Liver (tissue), 9 donors: Measurements from ENCODE around the gene ENAM. TPM values are rescaled to one million over a fixed set of nuclear protein-coding genes. Genes with fewer than 3 reads are reported as not detected.

Experiments used
- DNase-seq: peaks from one replicate; pipeline ENCODE4 v3.0.0-alpha.2; 2017; ENCODE audit warnings: low spot score
- H3K27ac ChIP-seq, 2 donors: one replicate each; pipeline ENCODE4 v1.7.0; 2013; ENCODE audit warnings: inconsistent platforms in 2 of 2, low read length in 2 of 2, control low read depth in 1 of 2, low read depth in 1 of 2, mild to moderate bottlenecking in 1 of 2
- H3K27me3 ChIP-seq, 4 donors: one replicate each; pipeline versions ENCODE4 v1.6.1 to v1.7.0; 2013; ENCODE audit warnings: low read length in 3 of 4, inconsistent platforms in 1 of 4, mild to moderate bottlenecking in 1 of 4, moderate library complexity in 1 of 4; ENCODE audit not compliant: control insufficient read depth in 4 of 4, insufficient read depth in 4 of 4
- H3K36me3 ChIP-seq, 4 donors: one replicate each; pipeline versions ENCODE4 v1.6.1 to v1.7.0; 2013; ENCODE audit warnings: low read length in 3 of 4, mild to moderate bottlenecking in 3 of 4, low read depth in 1 of 4, moderate library complexity in 1 of 4; ENCODE audit not compliant: control insufficient read depth in 4 of 4, insufficient read depth in 3 of 4
- H3K4me1 ChIP-seq, 4 donors: one replicate each; pipeline versions ENCODE4 v1.6.1 to v1.7.0; 2013; ENCODE audit warnings: low read length in 3 of 4, mild to moderate bottlenecking in 3 of 4, moderate library complexity in 1 of 4; ENCODE audit not compliant: control insufficient read depth in 4 of 4, insufficient read depth in 4 of 4
- H3K4me3 ChIP-seq, 3 donors: one replicate each; pipeline versions ENCODE4 v1.6.1 to v1.7.0; 2013; ENCODE audit warnings: low read length in 3 of 3, control low read depth in 1 of 3, low read depth in 1 of 3, mild to moderate bottlenecking in 1 of 3
- H3K9ac ChIP-seq, 2 donors: one replicate each; pipeline ENCODE4 v1.7.0; 2013; ENCODE audit warnings: low read length in 2 of 2, mild to moderate bottlenecking in 2 of 2, moderate library complexity in 2 of 2, control low read depth in 1 of 2, low read depth in 1 of 2
- H3K9me3 ChIP-seq, 4 donors: one replicate each; pipeline versions ENCODE4 v1.6.1 to v1.7.0; 2013; ENCODE audit warnings: low read length in 3 of 4; ENCODE audit not compliant: control insufficient read depth in 4 of 4
- EGR1 ChIP-seq, 2 donors: IDR thresholded peaks; 2 replicates each; pipeline ENCODE4 v1.6.1; 2016 to 2018; ENCODE audit warnings: antibody characterized with exemption in 2 of 2, low read depth in 2 of 2
- FOXA1 ChIP-seq: IDR thresholded peaks from 2 replicates; pipeline ENCODE4 v1.6.1; 2016; ENCODE audit warnings: antibody characterized with exemption
- FOXA2 ChIP-seq: IDR thresholded peaks from 2 replicates; pipeline ENCODE4 v1.6.1; 2016; ENCODE audit warnings: antibody characterized with exemption
- GABPA ChIP-seq, 2 donors: IDR thresholded peaks in 1 of 2; conservative IDR thresholded peaks in 1 of 2; 2 replicates each; pipeline ENCODE4 v1.6.1; 2016; ENCODE audit warnings: antibody characterized with exemption in 2 of 2, mild to moderate bottlenecking in 1 of 2, moderate library complexity in 1 of 2
- HNF4A ChIP-seq, 2 donors: conservative IDR thresholded peaks; 2 replicates each; pipeline ENCODE4 v1.6.1; 2016; ENCODE audit warnings: antibody characterized with exemption in 2 of 2, mild to moderate bottlenecking in 2 of 2
- HNF4G ChIP-seq: IDR thresholded peaks from 2 replicates; pipeline ENCODE4 v1.6.1; 2016; ENCODE audit warnings: antibody characterized with exemption
- JUND ChIP-seq, 2 donors: IDR thresholded peaks; 2 replicates each; pipeline ENCODE4 v1.6.1; 2016; ENCODE audit warnings: antibody characterized with exemption in 2 of 2
- MAX ChIP-seq: IDR thresholded peaks from 2 replicates; pipeline ENCODE4 v1.6.1; 2016; ENCODE audit warnings: antibody characterized with exemption
- NR2F2 ChIP-seq: IDR thresholded peaks from 2 replicates; pipeline ENCODE4 v1.6.1; 2016; ENCODE audit warnings: antibody characterized with exemption
- RAD21 ChIP-seq, 2 donors: IDR thresholded peaks; 2 replicates each; pipeline ENCODE4 v1.6.1; 2016; ENCODE audit warnings: antibody characterized with exemption in 2 of 2, mild to moderate bottlenecking in 2 of 2
- RXRA ChIP-seq, 2 donors: IDR thresholded peaks; 2 replicates each; pipeline ENCODE4 v1.6.1; 2017 to 2018; ENCODE audit warnings: antibody characterized with exemption in 2 of 2, mild to moderate bottlenecking in 1 of 2
- TAF1 ChIP-seq: conservative IDR thresholded peaks from 2 replicates; pipeline ENCODE4 v1.6.1; 2016; ENCODE audit warnings: antibody characterized with exemption, mild to moderate bottlenecking
- YY1 ChIP-seq: IDR thresholded peaks from 2 replicates; pipeline ENCODE4 v1.6.1; 2016; ENCODE audit warnings: antibody characterized with exemption, mild to moderate bottlenecking
- ZBTB33 ChIP-seq: IDR thresholded peaks from 2 replicates; pipeline ENCODE4 v1.6.1; 2016; ENCODE audit warnings: antibody characterized with exemption
- WGBS: extraction: QIAGEN DNeasy Blood & Tissue Kit; methylation state at CpG from one replicate; pipeline ENCODE4 v1.1.7; 2013; 5-methylcytosine and 5-hydroxymethylcytosine counted together
- polyA plus RNA-seq, 2 donors: library from polyadenylated mRNA; stranded (reverse) in 1 of 2; unstranded in 1 of 2; fragments of 200-250 nt in 1 of 2; fragments of >200 nt in 1 of 2; fragmentation: Nextera tagmentation in 1 of 2; extraction: Ambion mirVana in 1 of 2; gene quantifications; one replicate each; pipeline versions ENCODE4 v1.2.1 to v1.2.3, GENCODE V29; 2013 to 2015
- total RNA-seq, 2 donors: library from RNA; depleted of rRNA; stranded (reverse); fragments of >200 nt; gene quantifications; one replicate each; pipeline ENCODE4 v1.2.3, GENCODE V29; 2014
- TF ChIP-seq, protein P1 (sequence below): IDR thresholded peaks from 2 replicates; pipeline ENCODE4 v1.6.1; 2016; ENCODE audit warnings: antibody characterized with exemption, mild to moderate bottlenecking
- donor health status: healthy.
- donor health status: healthy.
- donor health status: healthy.
- donor health status: healthy.
- donor health status: healthy.

Gene ENAM
- total and polyA plus RNA-seq, 4 donors: 0.25 to 0.50 (median 0.28) TPM

DNA sequence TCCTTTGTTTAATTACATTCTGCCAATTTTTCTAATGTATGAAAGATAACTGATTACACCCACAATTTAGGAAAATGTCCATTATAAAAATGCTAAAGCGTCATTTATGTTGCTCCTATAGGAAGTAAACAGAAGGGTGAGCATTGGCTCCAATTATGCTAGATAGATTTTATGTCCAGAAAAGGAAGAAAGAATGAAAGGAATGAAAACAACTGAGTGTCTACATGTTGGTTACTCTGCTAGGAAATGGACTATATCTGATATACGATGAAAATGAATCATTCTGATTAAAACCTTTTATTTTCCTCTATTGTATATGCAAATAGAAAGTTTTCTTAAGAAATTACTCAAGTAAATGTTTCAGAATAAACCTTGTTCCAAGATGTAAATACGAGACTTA lies 1.6 kb downstream of the ENAM start (continued):
- TF ChIP-seq YY1: no peak
- TF ChIP-seq JUND (IDR thresholded peaks at IDR 0.05): no peak
- no peak for TF ChIP-seq TAF1

DNA sequence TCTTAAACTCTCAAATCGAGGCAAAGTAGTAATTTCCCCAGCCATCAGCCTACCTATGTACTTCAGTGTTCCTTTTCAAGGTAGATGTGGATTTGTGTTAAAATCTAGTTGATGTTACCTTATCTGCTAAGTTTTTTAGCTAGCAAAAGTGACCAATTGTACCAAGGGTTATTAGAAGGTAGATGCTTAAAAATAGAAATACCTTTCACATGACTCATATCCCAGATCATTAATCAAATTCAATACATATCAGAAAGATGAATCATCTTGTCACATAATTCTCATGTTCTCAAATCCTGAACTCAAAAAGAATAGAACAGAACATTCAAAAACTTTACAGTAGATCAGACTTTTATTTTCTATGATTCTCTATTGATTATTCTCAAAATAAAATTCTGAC lies 3.5 kb downstream of the ENAM start:
- no peak for DNase-seq
- 89% methylated on average over 1 of the region's 1 CpG for WGBS

GRCh38 chr4:70634482-70634881 lies 5.9 kb downstream of the ENAM start:
- peaks cover 0 to 16% (median 3%) of the 10 kb centered on the region in 4 donors for H3K4me1 ChIP-seq
- WGBS: 52% methylated on average over 5 of the region's 5 CpGs
- DNase-seq: no peak
- H3K27ac ChIP-seq: no peak overlapping the region
- no peak overlapping the region for H3K9ac ChIP-seq
- no peaks in the 10 kb centered on the region for H3K27me3 ChIP-seq
- no peak overlapping the region for H3K4me3 ChIP-seq
- H3K9me3 ChIP-seq: no peaks in the 10 kb centered on the region
- TF ChIP-seq HNF4A (conservative IDR thresholded peaks at IDR 0.05) (peak in 1 of 2 donors; percentile 6), RAD21 (IDR thresholded peaks at IDR 0.05) (no peak)
- H3K36me3 ChIP-seq: no peaks in the 10 kb centered on the region

More for the DNA sequence above, 3.5 kb downstream of the ENAM start:
- TF ChIP-seq YY1 (no peak), RAD21 (IDR thresholded peaks at IDR 0.05) (no peak), NR2F2 (no peak), FOXA1 (no peak), RXRA (IDR thresholded peaks at IDR 0.05) (no peak), HNF4A (conservative IDR thresholded peaks at IDR 0.05) (no peak), MAX (no peak), GABPA (IDR thresholded peaks at IDR 0.05 in 1 of 2, conservative IDR thresholded peaks at IDR 0.05 in 1 of 2) (no peak), ZBTB33 (no peak), FOXA2 (no peak), TAF1 (no peak), EGR1 (IDR thresholded peaks at IDR 0.05; ENCODE audit: low read depth in 2 of 2) (no peak), HNF4G (no peak)
- TF ChIP-seq, protein P1, sequence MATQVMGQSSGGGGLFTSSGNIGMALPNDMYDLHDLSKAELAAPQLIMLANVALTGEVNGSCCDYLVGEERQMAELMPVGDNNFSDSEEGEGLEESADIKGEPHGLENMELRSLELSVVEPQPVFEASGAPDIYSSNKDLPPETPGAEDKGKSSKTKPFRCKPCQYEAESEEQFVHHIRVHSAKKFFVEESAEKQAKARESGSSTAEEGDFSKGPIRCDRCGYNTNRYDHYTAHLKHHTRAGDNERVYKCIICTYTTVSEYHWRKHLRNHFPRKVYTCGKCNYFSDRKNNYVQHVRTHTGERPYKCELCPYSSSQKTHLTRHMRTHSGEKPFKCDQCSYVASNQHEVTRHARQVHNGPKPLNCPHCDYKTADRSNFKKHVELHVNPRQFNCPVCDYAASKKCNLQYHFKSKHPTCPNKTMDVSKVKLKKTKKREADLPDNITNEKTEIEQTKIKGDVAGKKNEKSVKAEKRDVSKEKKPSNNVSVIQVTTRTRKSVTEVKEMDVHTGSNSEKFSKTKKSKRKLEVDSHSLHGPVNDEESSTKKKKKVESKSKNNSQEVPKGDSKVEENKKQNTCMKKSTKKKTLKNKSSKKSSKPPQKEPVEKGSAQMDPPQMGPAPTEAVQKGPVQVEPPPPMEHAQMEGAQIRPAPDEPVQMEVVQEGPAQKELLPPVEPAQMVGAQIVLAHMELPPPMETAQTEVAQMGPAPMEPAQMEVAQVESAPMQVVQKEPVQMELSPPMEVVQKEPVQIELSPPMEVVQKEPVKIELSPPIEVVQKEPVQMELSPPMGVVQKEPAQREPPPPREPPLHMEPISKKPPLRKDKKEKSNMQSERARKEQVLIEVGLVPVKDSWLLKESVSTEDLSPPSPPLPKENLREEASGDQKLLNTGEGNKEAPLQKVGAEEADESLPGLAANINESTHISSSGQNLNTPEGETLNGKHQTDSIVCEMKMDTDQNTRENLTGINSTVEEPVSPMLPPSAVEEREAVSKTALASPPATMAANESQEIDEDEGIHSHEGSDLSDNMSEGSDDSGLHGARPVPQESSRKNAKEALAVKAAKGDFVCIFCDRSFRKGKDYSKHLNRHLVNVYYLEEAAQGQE: no peak
- Histone ChIP-seq H3K4me1 (peaks cover 0 to 9% (median under 1%) of the 10 kb centered on the region in 4 donors), H3K9me3 (no peaks in the 10 kb centered on the region), H3K4me3 (no peak overlapping the region), H3K9ac (no peak overlapping the region), H3K36me3 (no peaks in the 10 kb centered on the region), H3K27me3 (no peaks in the 10 kb centered on the region), H3K27ac (no peak overlapping the region)
